ENCODE results near the gene GRIN2C. TPM values are rescaled to one million over a fixed set of nuclear protein-coding genes. Genes with fewer than 3 reads are reported as not detected.

Gene GRIN2C
- total and polyA plus RNA-seq, 5 donors = 30.4 to 62.8 (median 44.9) TPM

Other genes with a start within 250 kb of the GRIN2C start
- gene CD300E, start 236.1 kb downstream of the GRIN2C start, total RNA-seq = under 1 TPM; 0.38 to 0.94 (median 0.67) TPM
- gene CD300E, start 236.1 kb downstream of the GRIN2C start, polyA plus RNA-seq = 0.45 TPM
- gene CD300LF, start 147.0 kb downstream of the GRIN2C start, total RNA-seq = under 1 TPM in 3 of 4 donors, not detected in 1; 0.25 to 0.62 (median 0.34) TPM
- gene CD300LF, start 147.0 kb downstream of the GRIN2C start, polyA plus RNA-seq = 0.05 TPM
- gene RAB37, start 122.6 kb downstream of the GRIN2C start, total RNA-seq = 1 to 10 TPM; 1.1 to 3.4 (median 1.2) TPM
- 1.5 TPM for gene RAB37, start 122.6 kb downstream of the GRIN2C start, polyA plus RNA-seq
- 10 to 100 TPM in 2 of 4 donors, 1 to 10 TPM in 2; 6.1 to 11.6 (median 9.7) TPM for gene NHERF1, start 111.3 kb downstream of the GRIN2C start, total RNA-seq
- 7.2 TPM for gene NHERF1, start 111.3 kb downstream of the GRIN2C start, polyA plus RNA-seq
- gene NAT9, start 83.5 kb downstream of the GRIN2C start, total RNA-seq = 10 to 100 TPM; 21.7 to 31.1 (median 25.0) TPM
- 16.8 TPM for gene NAT9, start 83.5 kb downstream of the GRIN2C start, polyA plus RNA-seq
- 10 to 100 TPM in 1 of 4 donors, 1 to 10 TPM in 3; 4.9 to 10.5 (median 7.1) TPM for gene FDXR, start 13.1 kb upstream of the GRIN2C start, total RNA-seq
- gene FDXR, start 13.1 kb upstream of the GRIN2C start, polyA plus RNA-seq = 9.9 TPM
- not detected for gene FADS6, start 33.7 kb upstream of the GRIN2C start, total RNA-seq
- 0.05 TPM for gene FADS6, start 33.7 kb upstream of the GRIN2C start, polyA plus RNA-seq
- gene USH1G, start 63.4 kb upstream of the GRIN2C start, total RNA-seq = under 1 TPM; 0.06 to 0.59 (median 0.27) TPM
- gene USH1G, start 63.4 kb upstream of the GRIN2C start, polyA plus RNA-seq = 0.23 TPM
- not detected for gene OTOP2, start 64.4 kb upstream of the GRIN2C start, total RNA-seq
- not detected for gene OTOP2, start 64.4 kb upstream of the GRIN2C start, polyA plus RNA-seq
- not detected for gene OTOP3, start 76.0 kb upstream of the GRIN2C start, total RNA-seq
- not detected for gene OTOP3, start 76.0 kb upstream of the GRIN2C start, polyA plus RNA-seq
- gene HID1, start 112.9 kb upstream of the GRIN2C start, total RNA-seq = 10 to 100 TPM in 2 of 4 donors, 1 to 10 TPM in 2; 6.5 to 11.9 (median 10.1) TPM
- 12.0 TPM for gene HID1, start 112.9 kb upstream of the GRIN2C start, polyA plus RNA-seq
- gene CDR2L, start 127.7 kb upstream of the GRIN2C start, total RNA-seq = 10 to 100 TPM; 11.0 to 17.5 (median 14.2) TPM
- gene CDR2L, start 127.7 kb upstream of the GRIN2C start, polyA plus RNA-seq = 13.8 TPM
- 10 to 100 TPM; 35.1 to 44.6 (median 37.3) TPM for gene MRPL58, start 152.8 kb upstream of the GRIN2C start, total RNA-seq
- 62.6 TPM for gene MRPL58, start 152.8 kb upstream of the GRIN2C start, polyA plus RNA-seq
- gene ATP5PD, start 187.1 kb upstream of the GRIN2C start, total RNA-seq = 100 to 1,000 TPM; 702 to 831 (median 748) TPM
- gene ATP5PD, start 187.1 kb upstream of the GRIN2C start, polyA plus RNA-seq = 2,009 TPM
- gene KCTD2, start 187.3 kb upstream of the GRIN2C start, total RNA-seq = 10 to 100 TPM; 22.3 to 27.5 (median 23.1) TPM
- 22.8 TPM for gene KCTD2, start 187.3 kb upstream of the GRIN2C start, polyA plus RNA-seq
- 10 to 100 TPM; 12.7 to 21.6 (median 18.5) TPM for gene SLC16A5, start 228.1 kb upstream of the GRIN2C start, total RNA-seq
- 12.7 TPM for gene SLC16A5, start 228.1 kb upstream of the GRIN2C start, polyA plus RNA-seq

Data from right cardiac atrium (tissue), 5 donors.